Lower lobe of right lung (tissue), 2 donors: ENCODE results near the gene PDCD1. TPM values are rescaled to one million over a fixed set of nuclear protein-coding genes. Genes with fewer than 3 reads are reported as not detected.
A peak's percentile ranks its signal among the peaks of the same experiment; 100 is the strongest.

Experiments
- ATAC-seq, 2 donors: fragments of 200-7000 bp; cut with Tn5 transposase; one replicate each; pipeline ENCODE4 v1.9.1; 2020 to 2022; ENCODE audit warnings: mild to moderate bottlenecking in 2 of 2, moderate library complexity in 2 of 2
- DNase-seq: peaks from one replicate; pipeline ENCODE4 v3.0.0-alpha.2; 2020
- H3K27ac ChIP-seq: fragments of 200-600 bp; one replicate; pipeline ENCODE4 v1.8.0; 2022
- H3K27me3 ChIP-seq: fragments of 200-600 bp; one replicate; pipeline ENCODE4 v1.8.0; 2022; ENCODE audit warnings: low read depth
- H3K36me3 ChIP-seq: fragments of 200-600 bp; one replicate; pipeline ENCODE4 v1.8.0; 2022; ENCODE audit warnings: mild to moderate bottlenecking
- H3K4me1 ChIP-seq: fragments of 200-600 bp; one replicate; pipeline ENCODE4 v1.8.0; 2022
- H3K4me3 ChIP-seq: fragments of 200-600 bp; one replicate; pipeline ENCODE4 v1.8.0; 2022; ENCODE audit warnings: mild to moderate bottlenecking
- H3K9me3 ChIP-seq: fragments of 200-600 bp; one replicate; pipeline ENCODE4 v1.8.0; 2022
- intact Hi-C: fragments of 100-400 bp; cut with DNase I; formaldehyde crosslinking; loops from one replicate; pipeline ENCODE4 v1.11.0; 2022
- total RNA-seq: library from RNA; stranded (reverse); fragmentation: NEBNext Ultra II Directional; extraction: Animal tissue kit (Norgen Biotek cat#: 25700); gene quantifications from one replicate; pipeline ENCODE4 v1.2.1, GENCODE V29; 2021
- TF ChIP-seq, protein P1 (sequence below): fragments of 200-600 bp; IDR thresholded peaks from one replicate; pipeline ENCODE4 v1.8.0; 2022; ENCODE audit warnings: antibody characterized with exemption, mild to moderate bottlenecking
- donor health status: DM: no; HTN: yes; CAD: no; lungs with severe emphysema.

Gene PDCD1
- total RNA-seq, 1 donor from 2014 or later = 1.4 TPM

DNA sequence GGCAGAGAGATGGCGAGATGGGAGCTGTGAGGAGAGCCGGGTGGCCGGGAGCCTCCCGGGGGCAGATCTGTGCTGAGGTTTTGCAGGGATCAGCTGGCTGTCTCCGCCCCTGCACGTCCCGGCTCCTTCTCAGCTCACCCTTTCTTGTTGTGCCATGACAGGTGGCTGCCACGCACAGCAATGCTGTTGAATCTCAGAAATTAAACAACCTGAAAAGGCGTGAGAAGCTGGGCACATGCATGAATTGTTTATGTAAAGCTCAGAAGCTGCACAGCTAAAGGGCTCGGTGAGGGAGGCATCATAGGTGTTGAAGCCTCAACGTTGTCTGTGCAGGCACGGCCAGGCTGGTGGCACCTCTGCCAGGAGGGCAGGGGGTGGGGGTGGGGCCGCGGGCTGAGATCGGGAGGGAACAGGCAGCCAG is 10.0 kb upstream of the PDCD1 start:
- no peak for DNase-seq
- Histone ChIP-seq H3K36me3 (no peaks in the 10 kb centered on the region), H3K27me3 (peaks cover 26% of the 10 kb centered on the region), H3K27ac (no peak overlapping the region), H3K4me3 (no peak overlapping the region), H3K9me3 (no peaks in the 10 kb centered on the region), H3K4me1 (no peaks in the 10 kb centered on the region)
- ATAC-seq = peak in 1 of 2 donors; percentile 24
- TF ChIP-seq, protein P1, sequence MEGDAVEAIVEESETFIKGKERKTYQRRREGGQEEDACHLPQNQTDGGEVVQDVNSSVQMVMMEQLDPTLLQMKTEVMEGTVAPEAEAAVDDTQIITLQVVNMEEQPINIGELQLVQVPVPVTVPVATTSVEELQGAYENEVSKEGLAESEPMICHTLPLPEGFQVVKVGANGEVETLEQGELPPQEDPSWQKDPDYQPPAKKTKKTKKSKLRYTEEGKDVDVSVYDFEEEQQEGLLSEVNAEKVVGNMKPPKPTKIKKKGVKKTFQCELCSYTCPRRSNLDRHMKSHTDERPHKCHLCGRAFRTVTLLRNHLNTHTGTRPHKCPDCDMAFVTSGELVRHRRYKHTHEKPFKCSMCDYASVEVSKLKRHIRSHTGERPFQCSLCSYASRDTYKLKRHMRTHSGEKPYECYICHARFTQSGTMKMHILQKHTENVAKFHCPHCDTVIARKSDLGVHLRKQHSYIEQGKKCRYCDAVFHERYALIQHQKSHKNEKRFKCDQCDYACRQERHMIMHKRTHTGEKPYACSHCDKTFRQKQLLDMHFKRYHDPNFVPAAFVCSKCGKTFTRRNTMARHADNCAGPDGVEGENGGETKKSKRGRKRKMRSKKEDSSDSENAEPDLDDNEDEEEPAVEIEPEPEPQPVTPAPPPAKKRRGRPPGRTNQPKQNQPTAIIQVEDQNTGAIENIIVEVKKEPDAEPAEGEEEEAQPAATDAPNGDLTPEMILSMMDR = no peak
- intact Hi-C loops = no loop called here

DNA sequence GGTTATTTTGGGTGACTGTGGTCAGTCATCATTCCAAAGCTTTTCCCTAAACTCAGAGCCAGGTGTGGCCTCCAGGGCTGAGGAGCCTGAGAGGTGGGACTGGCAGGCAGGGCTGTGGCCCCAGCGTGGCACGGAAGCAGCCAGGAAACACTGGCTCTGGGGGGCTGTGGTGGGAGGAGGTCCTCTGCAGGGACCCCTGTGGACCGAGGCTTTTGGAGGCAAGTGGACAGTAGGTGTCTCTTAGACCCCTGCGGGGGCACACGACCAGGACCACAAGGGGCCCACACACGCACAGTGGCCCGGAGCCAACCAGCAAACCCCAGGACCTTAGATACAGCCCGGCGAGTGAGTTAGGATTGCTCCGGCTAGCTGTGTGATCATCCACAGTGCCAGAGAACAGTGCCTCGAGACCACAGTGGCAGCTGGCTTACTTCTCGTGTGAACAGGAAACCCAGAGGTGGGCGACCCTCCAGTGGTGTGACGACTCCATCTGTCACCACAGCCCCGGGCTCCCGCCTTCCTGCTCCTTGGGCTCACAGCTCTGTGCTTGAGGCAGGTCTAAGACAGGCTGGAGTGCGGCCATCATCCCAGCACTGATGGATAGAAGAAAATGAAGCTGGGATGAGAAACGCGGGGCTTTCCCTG is 9.2 kb upstream of the PDCD1 start:
- ATAC-seq (peak; percentile 15 to 27), DNase-seq (no peak)
- TF ChIP-seq, protein P1 = no peak
- Histone ChIP-seq H3K4me1 (no peaks in the 10 kb centered on the region), H3K27me3 (peaks cover 33% of the 10 kb centered on the region), H3K27ac (no peak overlapping the region), H3K36me3 (no peaks in the 10 kb centered on the region), H3K4me3 (no peak overlapping the region), H3K9me3 (no peaks in the 10 kb centered on the region)
- intact Hi-C loops = no loop called here

DNA sequence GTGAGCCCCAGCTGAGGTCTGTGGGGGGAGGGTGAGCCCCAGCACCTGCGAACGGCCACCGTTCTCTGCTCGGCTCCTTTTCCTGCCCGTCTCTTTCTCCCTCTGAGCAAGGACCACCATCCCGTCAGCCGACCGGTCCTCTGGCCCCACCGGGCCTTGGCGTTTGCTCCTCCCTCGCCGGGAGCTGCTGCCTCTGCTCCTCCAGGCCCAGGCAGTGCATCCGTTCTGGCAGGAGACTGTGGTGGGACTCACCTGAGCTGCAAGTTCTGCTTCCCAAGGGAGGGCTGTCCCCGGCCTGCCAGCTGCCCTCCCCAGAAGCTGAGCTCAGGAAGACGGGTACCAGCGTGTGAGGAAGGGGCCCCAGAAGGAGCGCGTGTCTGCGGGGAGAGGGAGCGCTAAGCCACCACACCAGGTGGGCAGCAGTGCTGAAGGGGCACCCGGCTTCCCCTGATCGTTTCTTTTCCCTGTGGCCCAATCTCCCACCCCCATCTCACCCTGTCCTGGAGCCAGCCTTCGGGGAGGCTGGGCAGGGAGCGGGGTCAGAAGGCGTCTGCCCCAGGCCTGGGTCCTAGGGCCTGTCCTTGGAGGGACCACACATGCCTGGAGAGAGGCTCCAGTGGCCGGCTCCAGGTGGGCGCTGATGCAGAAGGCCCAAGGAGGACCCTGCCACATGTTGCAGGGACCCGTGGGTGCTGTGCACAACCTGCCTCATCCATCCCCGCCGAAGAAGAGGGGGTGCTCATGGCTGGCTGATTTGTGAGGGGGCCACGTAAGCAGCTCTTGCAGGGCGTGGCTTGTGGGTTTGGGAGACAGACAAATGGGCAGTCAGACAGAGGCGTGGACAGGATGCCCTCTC is 8.3 kb upstream of the PDCD1 start:
- Histone ChIP-seq H3K27me3 (peaks cover 41% of the 10 kb centered on the region), H3K36me3 (no peaks in the 10 kb centered on the region), H3K9me3 (no peaks in the 10 kb centered on the region), H3K27ac (no peak overlapping the region), H3K4me1 (no peaks in the 10 kb centered on the region), H3K4me3 (no peak overlapping the region)
- ATAC-seq (no peak), DNase-seq (no peak)
- TF ChIP-seq, protein P1 = no peak
- intact Hi-C loops = no loop called here

DNA sequence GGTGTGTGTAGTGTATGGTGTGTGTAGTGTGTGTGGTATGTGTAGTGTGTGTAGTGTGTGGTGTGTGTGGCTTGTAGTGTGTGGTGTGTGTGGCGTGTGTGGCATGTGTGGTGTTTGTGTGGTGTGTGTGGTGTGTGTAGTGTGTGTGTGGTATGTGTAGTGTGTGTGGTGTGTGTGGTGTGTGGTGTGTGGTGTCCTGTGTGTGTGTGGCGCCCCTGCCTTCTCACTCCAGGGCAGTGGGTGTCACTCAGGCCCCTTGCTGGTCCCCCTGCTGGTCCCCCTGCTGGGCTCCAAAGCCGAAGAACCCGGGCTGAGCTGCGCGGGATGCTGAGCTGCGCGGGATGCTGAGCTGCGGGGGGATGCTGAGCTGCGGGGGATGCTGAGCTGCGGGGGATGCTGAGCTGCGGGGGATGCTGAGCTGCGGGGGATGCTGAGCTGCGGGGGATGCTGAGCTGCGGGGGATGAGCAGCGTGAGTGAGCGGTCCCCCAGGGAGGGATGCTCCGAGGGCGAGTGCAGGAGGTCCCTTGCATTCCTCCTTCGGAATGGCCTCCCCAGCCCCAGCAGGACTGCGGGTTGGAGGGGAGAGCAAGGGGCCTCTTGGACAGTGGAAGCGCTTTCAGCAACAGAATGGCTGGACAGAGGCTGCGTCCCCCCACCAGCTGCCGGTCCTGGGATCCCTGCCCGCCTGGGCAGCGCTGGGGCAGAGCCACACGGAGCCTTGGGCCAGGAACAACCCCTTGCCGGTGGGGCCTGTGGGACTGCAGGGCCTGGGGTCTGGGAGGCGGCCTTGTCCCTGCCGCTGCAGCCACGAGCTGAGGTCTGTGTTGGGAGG is 7.5 kb upstream of the PDCD1 start:
- Histone ChIP-seq H3K4me3 (no peak overlapping the region), H3K4me1 (no peaks in the 10 kb centered on the region), H3K36me3 (no peaks in the 10 kb centered on the region), H3K27ac (no peak overlapping the region), H3K27me3 (peaks cover 38% of the 10 kb centered on the region), H3K9me3 (no peaks in the 10 kb centered on the region)
- ATAC-seq = no peak
- TF ChIP-seq, protein P1 = no peak
- no peak for DNase-seq
- intact Hi-C loops = no loop called here

DNA sequence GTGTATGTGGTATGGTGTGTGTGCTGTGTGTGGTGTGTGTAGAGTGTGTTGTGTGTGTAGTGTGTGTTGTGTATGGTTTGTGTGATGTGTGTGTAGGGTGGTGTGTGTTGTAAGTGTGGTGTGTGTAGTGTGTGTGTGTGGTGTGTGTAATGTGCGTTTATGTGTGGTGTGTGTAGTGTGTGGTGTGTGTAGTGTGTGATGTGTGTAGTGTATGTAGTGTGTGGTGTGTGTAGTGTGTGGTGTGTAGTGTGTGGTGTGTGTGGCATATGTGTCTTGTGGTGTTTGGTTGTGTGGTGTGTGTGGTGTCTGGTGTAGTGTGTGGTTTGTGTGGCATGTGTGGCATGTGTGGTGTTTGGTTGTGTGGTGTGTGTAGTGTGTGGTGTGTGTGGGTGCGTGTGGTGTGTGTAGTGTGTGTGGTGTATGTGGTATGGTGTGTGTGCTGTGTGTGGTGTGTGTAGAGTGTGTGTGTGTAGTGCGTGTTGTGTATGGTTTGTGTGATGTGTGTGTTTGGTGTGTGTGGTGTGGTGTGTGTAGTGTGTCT is 6.8 kb upstream of the PDCD1 start:
- Histone ChIP-seq H3K4me3 (no peak overlapping the region), H3K4me1 (peaks cover 4% of the 10 kb centered on the region), H3K27me3 (peaks cover 38% of the 10 kb centered on the region), H3K27ac (no peak overlapping the region), H3K9me3 (no peaks in the 10 kb centered on the region), H3K36me3 (no peaks in the 10 kb centered on the region)
- intact Hi-C loops = no loop called here
- DNase-seq (no peak), ATAC-seq (no peak)
- TF ChIP-seq, protein P1 = no peak
